H1 (cell line): ENCODE data around the gene OXNAD1.

ENCODE experiments used
- EP300 ChIP-seq, 2 experiments: IDR thresholded peaks; 1 replicate in 1 of 2; 2 replicates in 1 of 2; pipeline ENCODE4 v1.6.1; 2011 to 2012; ENCODE audit warnings: low read depth in 2 of 2, low read length in 2 of 2, mild to moderate bottlenecking in 2 of 2, borderline replicate concordance in 1 of 2, inconsistent platforms in 1 of 2, moderate library complexity in 1 of 2
- GABPA ChIP-seq: IDR thresholded peaks from 2 replicates; pipeline ENCODE4 v1.6.1; 2011; ENCODE audit warnings: mild to moderate bottlenecking, low read length, moderate library complexity, borderline replicate concordance; ENCODE audit not compliant: insufficient read depth
- JUN ChIP-seq: IDR thresholded peaks from 2 replicates; pipeline ENCODE4 v1.6.1; 2011; ENCODE audit warnings: low read depth, mild to moderate bottlenecking, improper control_type of control experiment, low read length
- POLR2A ChIP-seq, 2 experiments: IDR thresholded peaks; 1 replicate in 1 of 2; 2 replicates in 1 of 2; pipeline ENCODE4 v1.6.1; 2011; ENCODE audit warnings: low read depth in 2 of 2, low read length in 2 of 2, mild to moderate bottlenecking in 2 of 2; ENCODE audit errors: control extremely low read depth in 1 of 2
- POLR2AphosphoS5 ChIP-seq: IDR thresholded peaks from 2 replicates; pipeline ENCODE4 v1.6.1; 2011; ENCODE audit warnings: low read depth, low read length
- RAD21 ChIP-seq, 2 experiments: IDR thresholded peaks in 1 of 2; conservative IDR thresholded peaks in 1 of 2; 2 replicates each; pipeline ENCODE4 v1.6.1; 2011; ENCODE audit warnings: low read depth in 2 of 2, low read length in 2 of 2, improper control_type of control experiment in 1 of 2, inconsistent platforms in 1 of 2, mild to moderate bottlenecking in 1 of 2, moderate library complexity in 1 of 2
- SP2 ChIP-seq: IDR thresholded peaks from 2 replicates; pipeline ENCODE4 v1.6.1; 2012; ENCODE audit warnings: mild to moderate bottlenecking, low read length, inconsistent platforms
- SUZ12 ChIP-seq: fragments of 200-600 bp; sonication (generic); IDR thresholded peaks from 2 replicates; pipeline ENCODE4 v1.6.1; 2012; ENCODE audit warnings: mild to moderate bottlenecking, inconsistent platforms, low read length, moderate library complexity, mixed read lengths
- YY1 ChIP-seq: IDR thresholded peaks from 2 replicates; pipeline ENCODE4 v1.6.1; 2011; ENCODE audit warnings: low read depth, mild to moderate bottlenecking, low read length
- TF ChIP-seq, protein P1 (sequence below): IDR thresholded peaks from 2 replicates; pipeline ENCODE4 v1.6.1; 2011; ENCODE audit warnings: low read depth, mild to moderate bottlenecking, low read length; ENCODE audit not compliant: insufficient read depth
- TF ChIP-seq, protein P2 (sequence below), 3 experiments: IDR thresholded peaks; 1 replicate in 2 of 3; 2 replicates in 1 of 3; pipeline versions ENCODE4 v1.5.1 to v1.6.1; 2011; ENCODE audit warnings: low read length in 3 of 3, mild to moderate bottlenecking in 3 of 3, inconsistent platforms in 2 of 3, low read depth in 1 of 3, moderate library complexity in 1 of 3; ENCODE audit not compliant: insufficient read depth in 1 of 3; ENCODE audit errors: control extremely low read depth in 1 of 3
- TF ChIP-seq, protein P3 (sequence below): IDR thresholded peaks from 2 replicates; pipeline ENCODE4 v1.6.1; 2012; ENCODE audit warnings: inconsistent platforms

DNA sequence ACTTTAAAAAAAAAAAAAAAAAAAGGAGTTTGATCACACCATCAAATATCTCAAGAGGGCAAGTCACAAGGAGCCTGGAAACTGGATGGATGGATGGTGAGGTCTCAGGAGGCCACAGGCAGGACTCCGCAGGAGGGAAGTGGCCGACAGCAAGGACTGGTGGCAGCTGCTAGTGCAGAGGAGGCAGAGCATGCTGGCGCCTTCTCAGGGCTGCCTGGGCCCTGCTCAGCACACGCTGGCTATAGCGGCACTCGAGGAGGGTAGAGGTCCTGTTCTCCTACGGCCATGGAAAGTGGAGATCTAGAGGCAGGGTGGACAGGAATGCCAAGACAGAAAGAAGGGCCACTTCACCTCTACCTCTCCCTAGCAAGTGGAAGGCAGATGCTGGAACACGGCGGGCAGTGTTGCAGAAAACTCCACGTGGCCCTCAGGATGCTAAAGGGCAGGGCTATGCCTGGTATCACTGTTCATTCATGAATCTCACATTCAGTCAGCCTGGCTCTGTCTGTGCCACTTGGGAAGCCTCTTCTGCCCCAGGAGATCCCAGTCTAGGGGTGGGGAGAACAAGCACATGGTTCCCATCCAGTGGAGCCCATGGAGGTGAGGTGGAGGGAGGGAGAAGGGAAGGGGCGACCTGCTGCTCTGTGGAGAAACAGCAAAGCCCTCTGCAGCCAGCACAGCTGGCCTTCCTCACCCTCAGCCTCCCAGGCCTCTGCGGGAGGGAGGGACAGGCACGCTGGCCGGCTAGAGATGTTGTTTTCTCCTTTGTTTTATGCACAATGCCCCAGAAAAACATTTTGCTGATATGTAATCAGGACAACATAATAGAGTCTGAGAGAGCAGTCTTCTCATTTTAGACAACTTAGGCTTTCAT lies 71.0 kb downstream of the OXNAD1 start:
- no peak for TF ChIP-seq SP2
- TF ChIP-seq, protein P1, sequence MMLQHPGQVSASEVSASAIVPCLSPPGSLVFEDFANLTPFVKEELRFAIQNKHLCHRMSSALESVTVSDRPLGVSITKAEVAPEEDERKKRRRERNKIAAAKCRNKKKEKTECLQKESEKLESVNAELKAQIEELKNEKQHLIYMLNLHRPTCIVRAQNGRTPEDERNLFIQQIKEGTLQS, result no peak
- TF ChIP-seq GABPA, result no peak
- TF ChIP-seq, protein P2, sequence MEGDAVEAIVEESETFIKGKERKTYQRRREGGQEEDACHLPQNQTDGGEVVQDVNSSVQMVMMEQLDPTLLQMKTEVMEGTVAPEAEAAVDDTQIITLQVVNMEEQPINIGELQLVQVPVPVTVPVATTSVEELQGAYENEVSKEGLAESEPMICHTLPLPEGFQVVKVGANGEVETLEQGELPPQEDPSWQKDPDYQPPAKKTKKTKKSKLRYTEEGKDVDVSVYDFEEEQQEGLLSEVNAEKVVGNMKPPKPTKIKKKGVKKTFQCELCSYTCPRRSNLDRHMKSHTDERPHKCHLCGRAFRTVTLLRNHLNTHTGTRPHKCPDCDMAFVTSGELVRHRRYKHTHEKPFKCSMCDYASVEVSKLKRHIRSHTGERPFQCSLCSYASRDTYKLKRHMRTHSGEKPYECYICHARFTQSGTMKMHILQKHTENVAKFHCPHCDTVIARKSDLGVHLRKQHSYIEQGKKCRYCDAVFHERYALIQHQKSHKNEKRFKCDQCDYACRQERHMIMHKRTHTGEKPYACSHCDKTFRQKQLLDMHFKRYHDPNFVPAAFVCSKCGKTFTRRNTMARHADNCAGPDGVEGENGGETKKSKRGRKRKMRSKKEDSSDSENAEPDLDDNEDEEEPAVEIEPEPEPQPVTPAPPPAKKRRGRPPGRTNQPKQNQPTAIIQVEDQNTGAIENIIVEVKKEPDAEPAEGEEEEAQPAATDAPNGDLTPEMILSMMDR (IDR thresholded peaks at IDR 0.05; ENCODE audit: control extremely low read depth in 1 of 3, insufficient read depth in 1 of 3, low read depth in 1 of 3, low read length in 3 of 3), result no peak
- TF ChIP-seq RAD21 (IDR thresholded peaks at IDR 0.05 in 1 of 2, conservative IDR thresholded peaks at IDR 0.05 in 1 of 2; ENCODE audit: low read depth in 2 of 2, low read length in 2 of 2), result no peak
- no peak for TF ChIP-seq EP300 (IDR thresholded peaks at IDR 0.05; ENCODE audit: borderline replicate concordance in 1 of 2, low read depth in 2 of 2, low read length in 2 of 2)
- TF ChIP-seq, protein P3, sequence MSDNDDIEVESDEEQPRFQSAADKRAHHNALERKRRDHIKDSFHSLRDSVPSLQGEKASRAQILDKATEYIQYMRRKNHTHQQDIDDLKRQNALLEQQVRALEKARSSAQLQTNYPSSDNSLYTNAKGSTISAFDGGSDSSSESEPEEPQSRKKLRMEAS, result no peak
- no peak for TF ChIP-seq POLR2A (IDR thresholded peaks at IDR 0.05; ENCODE audit: control extremely low read depth in 1 of 2, low read depth in 2 of 2, low read length in 2 of 2)
- no peak for TF ChIP-seq POLR2AphosphoS5
- no peak for TF ChIP-seq YY1
- no peak for TF ChIP-seq JUN
- no peak for TF ChIP-seq SUZ12
